ENCODE measurements around the gene SERTAD1.

GRCh38 chr19:40403262-40403984 is 22.4 kb downstream of the SERTAD1 start:
- TF ChIP-seq POLR2A (IDR thresholded peaks at IDR 0.05; ENCODE audit: low read depth, low read length) (no peak), RAD21 (IDR thresholded peaks at IDR 0.05; ENCODE audit: low read length) (no peak), SMC3 (IDR thresholded peaks at IDR 0.05; ENCODE audit: low read depth, low read length) (no peak), BHLHE40 (IDR thresholded peaks at IDR 0.05; ENCODE audit: low read depth, low read length) (no peak), FOS (IDR thresholded peaks at IDR 0.05; ENCODE audit: low read depth, low read length) (no peak), RFX5 (IDR thresholded peaks at IDR 0.05; ENCODE audit: low read depth, low read length) (no peak), CHD1 (IDR thresholded peaks at IDR 0.05; ENCODE audit: low read depth, low read length) (no peak), USF2 (IDR thresholded peaks at IDR 0.05; ENCODE audit: low read depth, low read length) (no peak)
- TF ChIP-seq, protein P1, sequence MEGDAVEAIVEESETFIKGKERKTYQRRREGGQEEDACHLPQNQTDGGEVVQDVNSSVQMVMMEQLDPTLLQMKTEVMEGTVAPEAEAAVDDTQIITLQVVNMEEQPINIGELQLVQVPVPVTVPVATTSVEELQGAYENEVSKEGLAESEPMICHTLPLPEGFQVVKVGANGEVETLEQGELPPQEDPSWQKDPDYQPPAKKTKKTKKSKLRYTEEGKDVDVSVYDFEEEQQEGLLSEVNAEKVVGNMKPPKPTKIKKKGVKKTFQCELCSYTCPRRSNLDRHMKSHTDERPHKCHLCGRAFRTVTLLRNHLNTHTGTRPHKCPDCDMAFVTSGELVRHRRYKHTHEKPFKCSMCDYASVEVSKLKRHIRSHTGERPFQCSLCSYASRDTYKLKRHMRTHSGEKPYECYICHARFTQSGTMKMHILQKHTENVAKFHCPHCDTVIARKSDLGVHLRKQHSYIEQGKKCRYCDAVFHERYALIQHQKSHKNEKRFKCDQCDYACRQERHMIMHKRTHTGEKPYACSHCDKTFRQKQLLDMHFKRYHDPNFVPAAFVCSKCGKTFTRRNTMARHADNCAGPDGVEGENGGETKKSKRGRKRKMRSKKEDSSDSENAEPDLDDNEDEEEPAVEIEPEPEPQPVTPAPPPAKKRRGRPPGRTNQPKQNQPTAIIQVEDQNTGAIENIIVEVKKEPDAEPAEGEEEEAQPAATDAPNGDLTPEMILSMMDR (conservative IDR thresholded peaks at IDR 0.05; ENCODE audit: low read depth, low read length) = peak; percentile 6; the same call in 1 of the 2 replicates

Data from IMR-90 (cell line).